Measurements from ENCODE around the gene CACNA1A.

DNA sequence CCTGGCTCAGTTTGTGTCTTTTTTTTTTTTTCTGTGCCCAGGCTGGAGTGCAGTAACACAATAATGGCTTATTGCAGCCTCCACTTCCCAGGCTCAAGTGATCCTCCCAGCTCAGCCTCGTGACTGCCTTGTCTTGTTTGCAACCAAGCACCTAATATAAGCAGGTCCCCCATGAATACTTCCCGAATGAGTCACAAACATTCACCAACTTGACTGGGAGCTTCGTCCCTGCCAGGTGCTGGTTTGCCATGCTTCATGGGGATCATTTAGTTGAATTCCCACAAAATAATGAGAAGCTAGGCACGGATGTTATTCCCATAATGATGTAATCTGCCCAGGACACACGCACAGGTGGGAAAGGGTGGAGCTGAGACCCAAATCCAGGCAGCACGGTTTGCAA, 176.5 kb downstream of the CACNA1A start:
- TF ChIP-seq EZH2 (IDR thresholded peaks at IDR 0.05; ENCODE audit: insufficient read depth, poor library complexity, severe bottlenecking) = no peak
- TF ChIP-seq EZH2phosphoT487 (IDR thresholded peaks at IDR 0.05; ENCODE audit: insufficient read depth, low read depth) = no peak

Data from GM23248 (cell line).